HG02798 (cell line): ENCODE results near the gene CHD8.

Source experiments
- ATAC-seq: cut with Tn5 transposase; IDR thresholded peaks from one replicate; pipeline ENCODE4 v1.9.1; 2021; ENCODE audit warnings: mild to moderate bottlenecking; ENCODE audit not compliant: unreplicated experiment, poor library complexity

The CHD8 gene

DNA sequence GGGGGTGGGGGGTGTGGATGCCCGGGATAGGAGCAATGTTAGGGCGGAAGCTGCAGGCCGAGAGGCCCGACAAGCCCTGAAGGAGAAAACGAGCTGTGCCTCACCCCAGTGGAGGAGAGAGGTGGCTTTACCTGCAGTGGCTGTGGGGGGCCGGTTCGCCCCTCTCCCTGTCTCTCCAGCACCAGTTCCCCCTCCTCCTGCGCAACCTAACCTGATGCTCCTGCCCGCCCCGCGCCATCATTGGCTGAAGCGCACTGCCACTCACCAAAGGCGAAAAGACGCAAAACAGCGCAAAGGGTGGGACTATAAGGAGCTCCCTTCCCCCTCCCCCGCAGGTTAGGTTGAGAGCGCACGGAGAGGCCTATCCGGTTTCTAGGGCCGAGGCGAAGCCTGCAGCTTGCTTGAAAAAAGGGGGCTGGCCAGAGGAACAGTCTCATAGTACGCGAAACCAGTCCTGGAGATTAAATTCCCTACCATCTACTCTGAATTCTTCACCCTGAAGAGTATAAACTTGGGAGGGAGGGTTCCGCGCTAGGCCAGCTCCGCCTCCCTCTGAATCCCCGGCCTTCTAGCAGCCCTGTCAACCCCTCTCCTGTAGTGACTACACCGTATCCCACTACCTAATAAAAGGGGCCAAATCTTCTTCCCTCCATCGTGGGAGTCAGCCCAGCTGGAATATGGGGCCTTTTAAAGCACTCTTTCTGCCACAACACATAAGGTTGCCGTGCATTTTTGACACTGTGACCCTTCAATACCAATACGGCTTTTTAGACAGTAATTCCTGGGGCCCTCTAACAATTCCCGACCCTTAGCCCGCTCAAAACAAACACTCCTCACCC is 18.6 kb downstream of the CHD8 start:
- ATAC-seq = peak; percentile 100

DNA sequence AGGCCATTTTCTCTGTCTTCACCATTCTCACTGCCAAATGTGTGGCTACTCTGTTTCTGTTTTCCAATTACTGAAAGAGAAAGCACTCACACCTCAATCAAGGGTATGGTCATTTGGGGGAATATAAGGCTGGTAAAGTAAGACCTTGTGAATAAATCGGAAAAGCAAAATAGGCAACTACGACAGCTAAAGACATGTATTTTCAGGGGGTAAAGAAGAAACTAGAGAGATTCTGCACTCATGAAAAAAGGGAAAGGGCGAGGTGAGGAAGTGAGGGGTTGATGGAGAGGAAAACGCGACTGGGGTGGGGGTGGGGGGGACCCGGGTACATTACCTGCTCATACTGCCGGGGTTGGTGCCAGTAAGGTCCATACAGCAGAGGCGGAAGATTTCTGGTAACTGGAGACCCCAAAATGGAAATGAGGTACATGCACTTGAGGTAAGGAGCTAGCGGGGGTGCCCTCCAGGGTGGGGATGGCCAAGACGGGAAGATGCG is 19.3 kb downstream of the CHD8 start:
- ATAC-seq = no peak

GRCh38 chr14:21431126-21431525 is 24.8 kb downstream of the CHD8 start:
- ATAC-seq = no peak

DNA sequence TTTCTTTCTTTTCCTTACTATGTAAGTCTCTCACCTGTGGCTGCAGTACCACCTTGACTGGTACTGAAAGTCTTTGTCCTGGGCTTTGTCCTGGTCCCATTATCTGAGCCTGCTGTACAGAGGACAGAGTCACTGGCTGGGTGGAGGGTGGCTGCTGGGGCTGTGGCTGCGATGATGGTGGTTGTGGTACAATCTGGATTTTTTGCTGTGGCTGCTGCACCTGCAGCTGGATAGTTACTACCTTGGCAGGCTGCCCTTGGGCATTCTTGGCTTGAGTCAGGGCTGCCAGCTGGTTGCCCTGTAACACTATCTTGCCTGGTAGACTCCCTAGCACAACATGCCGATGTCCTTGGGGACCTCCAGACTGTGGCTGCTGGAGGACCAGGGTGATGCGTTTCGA is 27.0 kb downstream of the CHD8 start:
- ATAC-seq = no peak

DNA sequence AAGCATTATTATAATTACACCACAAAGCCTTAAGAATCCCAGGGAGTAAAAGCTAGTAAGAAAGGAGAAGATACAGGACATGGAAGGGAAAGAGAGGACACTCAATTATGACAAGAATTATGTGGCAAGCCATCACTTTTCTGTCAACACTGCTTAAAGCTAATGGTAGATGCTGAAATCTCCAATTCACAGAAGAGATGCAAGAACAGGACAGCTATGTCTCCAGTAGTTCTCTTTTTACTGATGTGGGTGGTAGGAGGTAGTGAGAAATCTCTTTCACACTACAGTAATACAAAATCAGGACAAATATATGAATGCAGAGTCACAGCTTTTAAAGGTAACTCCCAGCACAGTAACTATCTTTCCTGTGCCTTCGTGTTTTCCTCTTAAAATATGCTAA is 29.2 kb downstream of the CHD8 start:
- ATAC-seq = no peak

DNA sequence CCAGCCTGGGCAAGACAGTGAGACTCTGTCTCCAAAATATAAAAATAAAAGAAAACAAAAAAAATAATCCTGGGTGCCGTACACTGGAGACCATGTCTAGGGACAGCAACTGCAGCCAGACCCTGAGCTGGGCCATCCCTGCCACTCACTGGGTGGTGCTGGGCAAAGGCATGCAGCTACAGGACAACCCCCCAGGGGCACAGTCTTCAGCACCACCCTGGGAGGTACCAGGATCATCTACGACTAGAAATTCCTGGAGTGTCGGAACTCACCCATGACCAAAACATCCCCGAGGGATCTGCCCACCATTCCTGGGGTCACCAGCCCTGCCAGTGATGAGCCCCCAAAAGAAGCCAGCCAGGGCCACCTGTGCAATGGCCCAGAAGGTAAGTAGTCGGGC is 36.4 kb downstream of the CHD8 start:
- ATAC-seq = no peak

DNA sequence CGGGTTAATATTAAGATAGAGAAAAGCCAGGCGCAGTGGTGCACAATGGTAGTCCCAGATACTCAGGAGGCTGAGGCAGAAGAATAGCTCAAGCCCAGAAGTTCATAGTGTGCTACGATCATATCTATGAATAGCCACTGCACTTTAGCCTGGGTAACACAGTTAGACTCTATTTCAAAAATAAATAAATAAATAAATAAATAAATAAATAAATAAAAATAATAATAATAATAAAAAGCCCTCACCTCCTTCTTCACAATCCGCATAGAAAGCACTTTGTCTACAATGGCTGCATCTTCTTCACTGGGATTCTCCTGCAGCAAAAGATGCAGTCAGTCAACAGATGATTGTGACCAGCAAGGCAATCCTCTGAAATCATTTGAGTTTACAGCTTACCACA is 40.6 kb downstream of the CHD8 start:
- ATAC-seq = no peak

DNA sequence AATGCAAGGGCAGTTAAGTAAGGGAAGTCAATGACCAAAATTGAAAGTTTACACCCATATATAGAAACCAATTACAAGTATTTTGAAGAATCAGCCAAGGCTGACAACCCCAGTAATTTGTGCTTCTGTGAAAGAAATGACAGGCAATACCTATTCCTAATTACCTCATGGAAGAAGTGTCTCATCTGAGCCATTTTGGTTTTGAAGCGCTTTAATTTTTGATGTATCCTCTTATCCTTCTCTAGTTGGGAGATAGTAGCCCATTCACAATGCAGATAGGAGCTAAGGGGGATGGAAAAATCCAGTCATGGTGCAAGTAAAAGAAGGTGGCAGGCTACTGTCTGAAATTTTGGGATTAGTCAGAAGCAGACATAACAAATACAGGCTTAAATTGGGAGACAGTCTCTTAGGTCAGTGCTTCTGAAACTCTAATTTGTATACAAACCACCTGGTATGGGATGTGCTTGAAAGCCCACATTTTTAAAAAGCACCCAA is 41.7 kb downstream of the CHD8 start:
- no peak for ATAC-seq

- no peak for ATAC-seq
These were observed 47.8 kb downstream of the CHD8 start for GRCh38 chr14:21408147-21408546.

- no peak for ATAC-seq
These were observed 49.7 kb downstream of the CHD8 start for GRCh38 chr14:21406213-21406612.

DNA sequence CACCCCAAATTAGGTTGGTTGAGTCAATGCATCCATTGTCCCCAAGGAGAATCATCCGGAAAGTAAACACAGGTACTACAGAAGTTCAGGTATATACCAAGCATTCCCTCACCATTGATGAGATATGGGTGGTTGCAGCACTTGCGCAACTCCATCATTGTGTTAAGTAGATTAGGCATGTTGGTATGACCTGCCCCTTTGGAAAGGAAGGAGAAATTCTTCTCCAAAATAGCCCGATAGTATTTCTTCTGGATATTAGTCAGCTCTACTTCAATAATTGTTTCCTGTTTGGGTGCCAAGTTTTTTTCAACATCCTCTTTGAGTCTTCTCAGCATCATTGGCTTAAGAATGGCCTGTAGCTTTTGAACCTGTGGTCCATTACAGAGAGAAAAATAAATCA is 50.8 kb downstream of the CHD8 start:
- no peak for ATAC-seq

DNA sequence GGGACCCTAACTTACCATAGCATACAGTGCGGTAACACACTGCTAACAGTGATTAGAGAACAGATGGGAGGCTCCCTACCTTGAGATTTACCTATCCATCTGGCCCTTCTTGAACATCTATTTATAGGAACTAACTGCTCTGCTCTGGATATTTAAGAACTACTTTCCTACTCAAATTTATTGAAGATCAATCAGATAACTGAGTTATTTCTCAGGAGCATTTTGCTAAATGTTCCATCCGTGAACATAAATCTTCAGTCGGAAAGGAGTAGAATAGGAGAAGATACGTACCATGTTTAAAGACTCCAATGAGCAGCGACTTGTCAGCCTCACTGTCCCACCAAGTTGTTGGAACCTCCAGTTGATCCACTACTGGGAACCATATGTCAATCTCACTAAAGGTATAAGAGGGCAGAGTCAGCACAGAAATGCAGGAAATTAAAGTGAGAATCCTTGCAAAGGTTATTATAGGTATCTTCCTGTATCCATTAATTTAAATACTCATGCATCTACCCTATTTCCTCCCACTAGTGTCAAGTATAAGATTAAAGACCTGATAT is 56.5 kb downstream of the CHD8 start:
- no peak for ATAC-seq

GRCh38 chr14:21398901-21399300 is 57.0 kb downstream of the CHD8 start:
- no peak for ATAC-seq

DNA sequence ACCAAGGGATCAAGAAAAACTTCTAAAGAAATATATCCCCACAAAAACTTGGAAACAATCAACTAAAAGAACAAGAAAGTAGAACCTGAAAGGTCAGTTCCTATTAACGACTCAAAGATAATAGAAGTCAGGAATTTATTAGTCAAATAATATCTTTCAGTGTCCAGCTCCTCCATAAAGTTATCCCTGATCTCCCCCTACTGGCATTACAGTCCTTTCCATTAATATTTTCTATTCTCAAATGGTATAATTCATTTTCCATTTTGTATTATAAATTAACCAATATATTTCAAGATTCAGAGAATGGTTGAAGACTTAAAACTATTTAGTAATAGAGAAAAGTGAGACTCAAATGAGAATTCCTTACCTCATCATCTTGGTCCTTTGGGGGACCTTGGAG is 60.5 kb downstream of the CHD8 start:
- no peak for ATAC-seq

GRCh38 chr14:21385188-21385904 is 70.6 kb downstream of the CHD8 start:
- no peak for ATAC-seq

- ATAC-seq = no peak
These were observed 71.5 kb downstream of the CHD8 start for GRCh38 chr14:21384494-21384851.

DNA sequence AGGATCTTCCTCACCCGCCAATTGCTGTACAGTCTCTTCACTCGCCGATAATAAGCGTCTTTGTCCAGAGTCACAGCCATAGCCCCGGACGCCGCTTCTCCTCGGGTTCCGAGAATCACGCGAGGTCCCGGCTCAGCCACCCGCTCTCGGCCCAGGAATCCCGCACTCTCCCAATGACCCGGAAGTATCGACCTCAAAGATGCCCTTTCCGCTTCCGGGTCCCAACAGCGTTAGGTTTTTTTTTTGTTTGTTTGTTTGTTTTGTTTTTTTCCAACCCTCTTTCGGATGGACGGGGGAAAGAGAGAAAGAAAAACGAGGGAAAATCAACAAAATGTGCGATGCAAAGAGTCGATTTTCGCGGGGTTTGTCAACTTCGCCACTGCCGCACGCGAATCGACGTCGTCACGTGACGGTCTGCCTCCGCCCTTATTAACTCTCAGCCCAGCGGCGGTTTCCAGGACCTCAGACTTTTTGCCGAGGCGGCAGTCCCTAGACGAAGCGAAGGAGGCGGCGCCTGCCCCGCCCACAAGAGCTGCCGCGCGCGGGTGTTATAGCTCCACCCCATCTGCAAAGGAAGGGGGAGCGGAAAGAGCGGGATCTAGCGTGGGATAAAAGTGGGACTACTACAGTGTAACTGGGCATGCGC is 72.0 kb downstream of the CHD8 start, which contains the start of gene SUPT16H:
Gene SUPT16H, minus strand, starts transcription at position 172 of the 646 bp plus-strand sequence. Its CDS starts 92 bp downstream, at position 80.
- ATAC-seq = peak; percentile 97

GRCh38 chr14:21382886-21383847 is 72.8 kb downstream of the CHD8 start:
- peak; percentile 20 for ATAC-seq

- ATAC-seq = no peak
These were observed 73.8 kb downstream of the CHD8 start for GRCh38 chr14:21382095-21382494.
